GM18511 (cell line): ENCODE measurements around the gene ZNF12.

Source experiments
- ATAC-seq: cut with Tn5 transposase; IDR thresholded peaks from one replicate; pipeline ENCODE4 v1.9.1; 2021; ENCODE audit warnings: mild to moderate bottlenecking, moderate library complexity; ENCODE audit not compliant: unreplicated experiment

ZNF12 gene

DNA sequence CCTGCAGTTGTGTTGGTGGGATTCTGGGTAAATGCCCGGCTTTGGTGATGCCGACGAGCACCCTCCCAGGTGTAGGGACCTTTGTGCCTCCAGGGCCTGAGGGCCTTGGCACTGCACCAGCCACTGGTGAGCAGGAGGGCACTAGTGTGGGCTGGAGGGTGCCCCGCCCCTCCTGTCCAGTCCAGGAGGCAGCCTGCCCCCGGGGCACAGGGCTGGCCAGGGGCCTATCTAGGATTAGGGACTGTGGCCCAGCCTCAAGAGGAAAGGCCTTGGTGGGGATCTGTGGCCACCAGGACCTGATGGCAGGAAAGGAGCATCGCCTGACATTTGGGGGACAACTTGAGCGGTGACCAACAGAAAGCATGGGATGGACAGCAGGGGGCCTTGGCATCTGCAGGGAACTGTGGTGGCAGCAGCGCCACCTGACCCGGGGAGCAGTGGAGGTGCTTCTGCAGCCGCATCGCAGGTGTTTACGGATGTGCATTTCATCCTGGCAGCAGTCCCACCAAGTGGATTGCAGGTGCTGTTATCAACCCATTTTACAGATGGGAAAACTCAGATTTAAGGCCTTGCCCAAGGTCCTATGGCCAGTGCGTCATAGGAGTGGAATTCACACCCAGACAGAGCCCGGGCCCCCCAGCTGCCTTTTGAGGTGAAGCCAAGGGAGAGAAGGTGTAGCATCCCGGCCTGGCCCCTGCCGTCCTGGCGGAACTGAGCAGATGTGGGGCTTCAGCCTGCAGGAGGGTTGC, 58.5 kb downstream of the ZNF12 start:
- no peak for ATAC-seq

DNA sequence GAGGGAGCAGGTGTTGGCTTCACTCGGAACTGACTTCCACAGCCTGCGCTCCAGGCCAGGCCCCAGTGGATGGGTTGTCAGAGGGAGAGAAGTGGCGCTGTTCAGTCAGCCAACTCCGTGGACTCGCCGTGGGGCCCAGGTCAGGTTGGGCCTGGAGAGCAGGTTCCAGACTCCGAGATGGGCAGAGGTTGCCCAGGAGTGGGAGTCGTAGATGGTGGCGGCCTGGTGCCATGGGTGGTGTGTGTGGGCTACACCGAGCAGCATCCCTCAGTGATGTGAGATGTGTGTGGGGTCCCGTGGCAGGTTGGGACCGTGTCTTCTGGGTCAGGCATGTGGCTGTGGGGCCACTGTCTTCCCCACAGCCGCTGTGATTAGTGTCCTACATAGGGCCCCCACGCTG, 59.2 kb downstream of the ZNF12 start:
- no peak for ATAC-seq

GRCh38 chr7:6647080-6647479, 59.7 kb downstream of the ZNF12 start:
- no peak for ATAC-seq

- no peak for ATAC-seq
Observed at GRCh38 chr7:6646465-6646864, 60.3 kb downstream of the ZNF12 start.

GRCh38 chr7:6644728-6645127, 62.0 kb downstream of the ZNF12 start:
- ATAC-seq: no peak

GRCh38 chr7:6643915-6644625, 62.7 kb downstream of the ZNF12 start:
- ATAC-seq: no peak

- no peak for ATAC-seq
Observed at GRCh38 chr7:6642861-6643640, 63.7 kb downstream of the ZNF12 start.

DNA sequence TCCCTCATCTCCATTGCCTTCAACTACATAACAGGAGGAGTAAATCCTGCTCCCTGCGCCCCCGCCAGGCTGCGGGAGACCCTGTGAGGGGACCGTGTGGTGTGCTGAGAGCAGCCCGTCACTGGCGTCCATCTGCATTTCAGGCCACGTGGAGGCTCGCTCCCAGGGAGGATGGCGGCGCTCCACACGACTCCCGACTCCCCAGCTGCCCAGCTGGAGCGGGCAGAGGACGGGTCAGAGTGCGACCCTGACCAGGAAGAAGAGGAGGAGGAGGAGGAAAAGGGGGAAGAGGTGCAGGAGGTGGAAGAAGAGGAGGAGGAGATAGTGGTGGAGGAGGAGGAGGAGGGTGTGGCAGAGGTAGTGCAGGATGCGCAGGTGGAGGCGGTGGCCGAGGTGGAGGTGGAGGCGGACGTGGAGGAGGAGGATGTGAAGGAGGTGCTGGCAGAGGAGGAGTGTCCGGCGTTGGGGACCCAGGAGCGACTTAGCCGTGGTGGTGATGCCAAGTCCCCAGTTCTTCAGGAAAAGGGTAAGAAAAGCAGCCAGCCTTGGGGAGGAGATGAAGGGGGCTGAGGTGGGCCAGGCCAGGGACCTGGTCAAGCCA, 64.4 kb downstream of the ZNF12 start:
- ATAC-seq: no peak

DNA sequence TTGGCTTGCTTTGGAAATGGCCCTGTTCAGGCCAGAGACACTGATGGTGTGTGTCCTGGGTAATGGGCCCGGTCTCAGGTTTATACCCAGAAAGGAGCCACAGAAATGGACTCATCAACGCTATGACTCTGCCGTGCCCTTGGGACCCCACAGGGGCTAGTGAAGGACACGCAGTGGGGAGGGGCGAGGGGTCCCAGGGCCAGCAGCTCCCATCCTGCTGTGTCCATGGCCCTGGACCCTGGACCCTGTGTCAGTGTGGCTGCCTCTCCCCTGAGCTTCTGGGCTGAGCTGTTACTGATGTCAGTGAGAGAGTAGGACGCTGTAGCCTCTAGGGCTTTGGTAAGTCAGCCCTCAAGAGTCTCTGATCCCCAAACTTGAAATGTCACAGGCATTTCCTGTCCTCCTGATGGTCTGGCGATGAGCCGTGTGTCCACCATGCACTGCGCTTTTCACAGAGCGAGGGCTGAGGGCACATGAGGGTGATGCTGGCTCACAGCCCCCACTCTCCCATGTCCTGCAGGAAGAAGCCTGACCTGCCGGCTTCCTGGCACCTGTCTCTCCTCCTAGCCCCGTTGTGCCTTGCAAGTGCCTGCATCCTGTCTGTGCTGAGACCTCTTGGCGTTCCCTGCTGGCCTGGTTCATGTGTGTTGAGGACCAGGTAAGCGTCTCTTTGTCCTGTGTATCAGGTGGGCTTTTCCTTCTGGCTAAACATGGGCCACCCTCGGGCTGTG, 65.3 kb downstream of the ZNF12 start:
- no peak for ATAC-seq

DNA sequence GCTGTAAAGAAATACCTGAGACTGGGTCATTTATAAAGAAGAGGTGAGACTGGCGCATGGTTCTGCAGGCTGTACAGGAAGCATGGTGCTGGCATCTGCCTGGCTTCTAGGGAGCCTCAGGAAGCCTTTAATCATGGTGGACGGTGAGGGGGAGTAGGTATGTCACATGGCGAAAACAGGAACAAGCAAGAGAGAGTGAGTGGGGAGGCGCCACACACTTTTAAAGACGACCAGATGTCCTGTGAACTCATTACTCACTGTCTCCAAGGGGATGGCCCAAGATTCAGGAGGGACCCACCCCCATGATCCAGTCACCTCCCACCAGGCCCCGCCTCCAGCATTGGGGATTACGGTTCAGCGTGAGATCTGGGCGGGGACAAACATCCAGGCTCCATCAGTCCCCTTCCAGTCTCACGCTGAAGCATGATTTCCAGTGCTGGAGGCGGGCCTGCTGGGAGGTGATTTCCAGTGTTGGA, 66.5 kb downstream of the ZNF12 start:
- ATAC-seq: no peak

GRCh38 chr7:6639627-6640026, 67.1 kb downstream of the ZNF12 start:
- ATAC-seq: no peak

- no peak for ATAC-seq
Observed at GRCh38 chr7:6639032-6639431, 67.7 kb downstream of the ZNF12 start.
